Embryonic facial prominence (tissue), 1 donor: Measurements from ENCODE around the gene PHF12.
"Not testable (repeated sequence)": the region's sequence is repeated elsewhere in the genome, so short reads cannot be mapped to it uniquely, and the experiment has no call there.

Source experiments
- DNase-seq: peaks from one replicate; pipeline ENCODE4 v3.0.0-alpha.2; 2016; ENCODE audit errors: extremely low spot score

The PHF12 gene

DNA sequence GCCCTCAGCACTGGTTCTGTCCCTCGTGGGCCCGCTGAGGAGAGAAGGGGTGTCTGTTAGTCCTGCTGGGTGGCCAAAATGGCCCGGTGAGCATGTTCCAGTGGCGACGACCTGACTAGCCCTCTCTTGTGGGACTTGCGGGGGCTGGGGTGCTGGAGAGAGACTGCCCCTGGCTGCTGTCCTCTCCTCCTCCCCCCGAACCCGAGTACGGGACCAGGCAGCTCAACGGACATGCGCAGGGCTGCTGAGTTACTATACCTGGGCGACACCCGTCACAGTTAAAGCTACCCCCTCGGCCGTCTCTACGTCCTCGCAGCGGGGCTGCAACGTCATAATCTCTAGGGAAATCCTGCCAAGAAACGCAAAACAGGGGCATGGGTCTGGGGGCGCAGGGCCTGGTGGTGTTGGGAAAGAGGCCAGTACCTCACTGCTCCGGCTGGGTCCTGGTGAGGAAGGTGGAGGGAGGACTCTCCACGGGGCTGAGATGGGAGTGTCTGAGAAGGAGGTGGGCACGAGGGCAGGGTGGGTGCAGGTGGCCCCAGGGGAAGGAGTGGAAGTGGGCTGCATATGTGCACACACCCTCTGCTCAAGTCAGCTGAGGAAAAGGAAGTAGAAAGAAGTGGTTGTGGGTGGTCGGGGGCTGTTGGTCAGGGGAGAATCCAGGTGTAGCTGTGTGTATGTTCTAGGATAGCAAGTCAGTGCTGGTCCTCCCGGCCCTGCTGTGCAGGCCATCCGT is 67.2 kb downstream of the PHF12 start:
- DNase-seq: no peak

DNA sequence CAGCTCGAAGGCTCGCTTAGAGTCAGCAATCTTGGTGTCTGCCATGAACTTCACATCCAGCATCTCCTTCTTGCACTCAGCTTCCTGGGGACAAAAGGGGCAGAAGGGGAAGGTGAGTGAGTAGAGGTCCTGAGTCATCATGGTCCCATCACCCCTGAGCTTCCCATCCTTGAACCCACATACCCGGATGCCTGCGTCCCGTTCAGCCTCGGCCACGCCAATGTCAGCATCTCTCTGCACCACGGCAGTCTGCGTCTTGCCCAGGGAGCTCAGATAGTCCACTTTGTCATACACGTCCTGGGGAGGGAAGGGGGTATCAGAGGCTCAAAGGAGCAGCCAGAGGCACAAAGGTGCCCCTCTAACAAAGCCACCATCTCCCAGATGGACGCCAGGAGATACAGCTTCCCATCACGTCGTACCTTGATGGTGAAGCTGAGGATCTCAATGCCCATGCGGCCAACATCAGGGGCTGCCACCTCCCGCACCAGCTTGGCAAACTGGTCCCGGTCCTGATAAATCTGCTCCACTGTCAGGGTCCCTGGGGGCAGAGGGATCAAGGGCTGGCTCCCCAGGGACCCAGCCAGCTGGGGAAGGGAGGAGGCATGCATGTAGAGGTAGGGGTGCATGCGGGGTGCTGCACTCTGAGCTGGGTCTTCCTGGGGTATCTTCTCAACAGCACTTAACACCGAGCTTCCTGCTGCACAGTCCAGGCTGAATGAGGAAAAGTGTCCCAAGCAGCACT is 69.0 kb downstream of the PHF12 start:
- DNase-seq: no peak

DNA sequence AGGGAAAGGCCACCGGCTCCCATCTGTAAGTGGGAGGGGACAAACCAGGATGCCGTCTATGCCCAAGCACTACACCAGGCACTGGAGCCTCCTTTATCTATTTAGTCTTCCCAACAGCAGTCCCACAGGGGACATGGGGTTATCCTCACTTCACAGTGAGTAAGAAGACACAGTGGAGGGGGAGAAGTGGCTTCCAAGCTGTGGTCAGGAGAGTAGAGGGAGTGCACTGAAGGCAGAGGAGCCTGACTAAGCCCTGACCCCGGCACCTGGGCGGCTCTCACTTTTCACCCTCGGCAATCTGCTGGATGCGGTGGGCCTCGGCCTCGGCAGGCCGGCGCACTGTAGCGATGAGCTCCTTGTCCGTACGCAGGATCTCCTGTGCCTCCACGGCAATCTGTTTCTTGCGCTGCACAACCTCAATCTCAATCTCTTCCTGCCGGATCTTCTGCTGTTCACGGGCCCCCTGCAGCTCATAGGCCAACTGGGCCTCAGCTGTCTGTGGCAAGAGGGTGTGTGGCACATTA is 69.7 kb downstream of the PHF12 start:
- no peak for DNase-seq

DNA sequence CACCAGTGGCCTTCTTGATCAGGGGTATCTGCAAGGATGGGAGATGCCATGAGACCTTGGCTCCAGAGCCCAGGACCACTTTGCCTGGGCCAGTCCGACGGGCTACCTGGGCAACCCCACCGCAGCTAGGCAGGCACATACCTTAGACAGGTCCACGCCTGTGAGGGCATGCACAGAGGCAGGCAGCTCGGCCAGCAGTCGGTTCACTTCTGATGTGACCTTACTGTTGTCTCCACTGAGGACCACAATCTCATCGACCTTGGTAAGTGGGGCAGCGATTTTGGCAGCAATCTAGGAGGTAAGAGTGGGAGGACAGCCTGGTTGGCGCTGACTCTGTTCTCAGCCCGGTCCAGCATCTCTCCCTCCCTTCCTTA is 70.8 kb downstream of the PHF12 start:
- no peak for DNase-seq

DNA sequence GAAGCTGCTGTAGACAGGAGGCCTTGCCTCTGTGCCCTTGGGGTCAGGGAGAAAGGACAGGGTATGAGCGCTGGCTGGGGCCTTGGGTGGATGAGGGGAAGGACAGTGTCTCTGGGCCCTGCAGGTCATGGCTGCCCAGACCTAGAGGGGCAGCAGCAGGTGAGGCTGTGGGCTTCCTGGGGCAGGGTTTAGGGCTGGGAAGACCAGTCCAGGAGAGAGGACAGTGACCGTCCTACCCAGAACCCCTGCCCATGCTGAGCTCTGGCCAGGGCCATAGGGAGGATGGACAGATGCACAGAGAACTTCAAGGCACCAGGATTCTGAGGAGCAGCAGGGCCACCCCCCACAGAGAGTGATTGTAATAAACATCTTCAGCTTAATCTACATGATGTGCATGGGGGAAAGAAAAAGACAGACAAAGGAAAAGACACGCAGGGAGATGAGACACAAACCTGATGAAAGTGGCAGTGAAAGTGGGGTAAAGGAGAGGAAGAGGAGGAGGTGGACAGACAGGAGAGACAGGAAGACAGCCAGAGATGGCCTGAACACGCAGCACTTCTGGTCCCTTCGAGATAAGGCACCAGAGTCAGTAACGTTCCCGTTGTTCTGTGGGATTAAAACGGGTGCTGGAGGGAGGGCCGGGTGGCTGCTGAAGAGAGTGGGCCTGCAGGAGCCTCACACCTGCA is 71.3 kb downstream of the PHF12 start:
- DNase-seq: no peak

DNA sequence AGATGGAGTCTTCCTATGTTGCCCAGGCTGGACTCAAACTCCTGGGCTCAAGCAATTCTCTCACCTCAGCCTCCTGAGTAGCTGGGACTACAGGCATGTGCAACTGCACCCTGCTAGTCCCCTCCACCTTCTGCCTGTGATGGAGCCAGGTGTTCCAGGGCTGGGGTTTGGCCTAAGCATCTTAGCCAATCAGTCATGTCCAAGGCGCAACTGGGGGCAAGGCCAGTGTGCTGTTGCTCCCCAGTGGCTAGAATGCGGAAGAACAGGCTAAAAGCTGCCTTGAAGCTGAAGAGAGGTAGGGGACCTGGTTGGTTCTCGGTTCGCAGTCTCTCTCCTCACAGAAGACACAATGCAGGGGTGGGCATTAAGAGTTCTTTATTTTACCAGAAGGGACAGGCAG is 72.3 kb downstream of the PHF12 start:
- DNase-seq: no peak

DNA sequence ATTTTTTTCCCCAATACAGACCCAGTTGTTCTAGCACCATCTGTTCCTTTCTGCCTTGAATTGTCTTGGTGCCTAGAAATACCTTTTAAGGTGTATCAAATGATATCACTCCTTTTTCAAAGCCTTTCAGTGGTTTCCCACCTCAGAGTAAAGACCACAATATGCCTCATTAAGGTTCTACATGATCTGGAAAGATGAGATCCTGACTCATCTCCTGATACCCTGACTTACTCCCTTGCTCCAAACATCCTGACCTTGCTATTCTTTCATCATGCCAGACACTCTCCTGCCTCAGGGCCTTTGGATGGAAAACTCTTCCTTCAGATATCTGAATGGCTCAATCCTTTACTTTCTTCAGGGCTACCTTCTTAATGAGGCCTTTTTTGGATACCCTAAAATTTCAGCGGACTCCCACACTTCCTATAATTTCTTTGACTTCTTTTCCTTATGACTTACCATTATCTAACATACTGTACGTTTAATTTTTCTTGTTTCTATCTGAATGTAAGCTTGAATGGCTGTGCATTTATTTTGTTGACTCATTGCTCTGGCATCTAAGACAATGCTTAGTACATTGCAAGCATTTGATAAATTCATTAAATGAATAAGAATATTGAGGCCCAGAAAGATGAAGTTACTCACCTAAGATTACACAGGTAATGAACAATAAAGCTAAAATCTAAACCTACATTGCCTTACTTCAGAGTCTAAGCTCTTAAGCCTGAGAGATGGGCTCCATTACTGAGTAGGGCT is 73.0 kb downstream of the PHF12 start:
- DNase-seq: no peak

DNA sequence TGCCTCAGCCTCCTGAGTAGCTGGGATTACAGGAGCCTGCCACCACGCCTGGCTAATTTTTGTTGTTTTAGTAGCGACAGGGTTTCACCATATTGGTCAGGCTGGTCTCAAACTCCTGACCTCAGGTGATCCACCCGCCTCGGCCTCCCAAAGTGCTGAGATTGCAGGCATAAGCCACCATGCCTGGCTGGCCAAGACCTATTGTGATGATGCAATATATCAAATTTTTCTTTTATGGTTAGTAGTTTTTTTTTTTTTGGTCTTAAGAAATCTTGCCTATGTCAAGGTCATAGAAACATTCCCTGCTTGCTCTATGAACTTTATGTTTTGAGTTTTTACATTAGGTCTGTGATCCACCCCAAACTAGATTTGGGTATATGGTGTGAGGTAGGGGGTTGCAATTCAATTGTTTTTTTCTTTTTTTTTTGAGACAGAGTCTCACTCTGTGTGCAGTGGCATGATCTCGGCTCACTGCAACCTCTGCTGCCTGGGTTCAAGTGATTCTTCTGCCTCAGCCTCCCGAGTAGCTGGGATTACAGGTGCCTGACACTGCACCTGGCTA is 74.1 kb downstream of the PHF12 start:
- DNase-seq: not testable (repeated sequence)

DNA sequence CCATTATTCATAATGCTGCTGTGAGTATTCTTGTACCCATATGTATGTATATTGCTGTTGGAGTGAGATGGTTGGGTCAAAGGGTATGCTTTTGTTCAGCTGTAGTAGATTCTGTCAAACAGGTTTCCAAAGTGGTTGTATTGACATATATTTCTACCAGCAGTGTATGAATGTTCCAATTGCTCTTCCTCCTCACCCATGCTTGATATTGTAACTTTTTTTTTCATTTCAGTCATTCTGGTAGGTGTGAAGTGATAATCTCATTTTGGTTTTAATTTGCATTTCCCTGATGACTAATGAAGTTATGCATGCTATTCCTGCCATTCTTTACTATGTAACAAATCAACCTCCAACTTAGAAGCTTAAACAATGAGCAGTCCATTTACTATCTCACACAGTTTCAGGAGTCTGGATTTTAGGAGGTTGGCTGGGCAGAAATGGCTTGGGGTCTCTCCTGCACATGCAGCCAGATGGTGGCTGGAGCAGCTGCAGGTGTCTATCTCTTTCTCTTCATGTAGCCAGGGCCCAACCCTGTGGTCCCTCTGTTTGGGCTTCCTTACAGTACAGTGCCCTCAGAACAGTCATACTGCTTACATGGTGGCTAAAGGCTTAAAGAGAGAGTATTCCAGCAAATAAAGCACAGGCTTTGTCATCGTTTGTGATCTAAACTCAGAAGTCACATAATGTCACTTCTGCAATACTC is 75.3 kb downstream of the PHF12 start:
- DNase-seq: no peak

DNA sequence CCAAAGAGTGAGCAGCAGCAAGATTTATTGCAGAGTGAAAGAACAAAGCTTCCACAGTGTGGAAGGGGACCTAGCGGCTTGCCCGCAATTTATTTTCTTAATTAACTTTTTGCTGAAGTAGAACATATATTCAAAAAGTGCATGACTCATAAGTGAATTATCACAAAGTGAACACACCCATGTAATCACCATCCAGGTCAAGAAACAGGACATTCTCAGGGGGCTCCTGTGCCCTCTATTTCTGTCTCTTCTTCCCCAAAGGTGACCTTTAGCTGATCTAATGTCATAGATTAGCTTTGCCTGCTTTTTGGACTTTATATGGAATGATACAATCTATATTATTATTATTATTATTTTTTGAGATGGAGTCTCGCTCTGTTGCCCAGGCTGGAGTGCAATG is 76.6 kb downstream of the PHF12 start:
- DNase-seq: no peak

DNA sequence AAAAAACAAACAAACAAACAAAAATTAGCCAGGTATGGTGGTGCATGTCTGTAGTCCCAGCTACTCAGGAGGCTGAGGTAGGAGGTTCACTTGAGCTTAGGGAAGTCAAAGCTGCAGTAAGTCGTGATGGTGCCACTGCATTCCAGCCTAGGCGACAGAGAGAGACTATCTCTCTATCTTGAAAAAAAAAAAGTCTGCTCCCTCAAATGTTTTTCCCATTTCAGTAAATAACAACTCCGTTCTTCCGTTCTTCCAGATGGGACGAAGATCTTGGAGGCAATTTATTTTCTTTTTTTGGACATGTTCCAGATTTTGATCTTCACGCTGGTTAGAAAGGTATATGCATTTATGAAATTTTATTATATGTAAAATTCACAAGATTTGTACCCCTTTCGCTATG is 77.5 kb downstream of the PHF12 start:
- DNase-seq: no peak

DNA sequence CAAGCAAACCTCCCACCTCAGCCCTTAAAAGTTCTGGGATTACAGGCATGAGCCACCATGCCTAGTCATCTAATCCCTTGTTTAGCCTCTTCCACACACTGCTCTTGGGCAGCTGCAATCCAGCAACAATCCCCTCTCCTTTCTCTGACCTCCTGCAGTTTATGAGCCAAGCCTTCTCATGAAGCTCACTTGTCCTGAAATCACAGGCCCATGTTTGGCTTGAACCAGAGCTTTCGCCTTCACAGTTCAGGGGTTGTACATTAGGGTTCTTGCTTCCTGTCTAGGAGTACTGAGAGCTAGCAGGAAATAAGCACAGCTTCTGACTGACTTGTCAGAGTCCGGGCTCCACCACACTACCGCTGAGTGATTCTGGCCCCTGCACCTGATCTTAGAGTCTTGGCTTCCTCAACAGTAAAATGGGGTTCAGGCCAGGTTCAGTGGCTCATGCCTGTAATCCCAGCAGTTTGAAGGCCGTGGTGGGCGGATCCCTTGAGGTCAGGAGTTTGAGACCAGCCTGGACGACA is 80.2 kb downstream of the PHF12 start:
- DNase-seq: no peak

DNA sequence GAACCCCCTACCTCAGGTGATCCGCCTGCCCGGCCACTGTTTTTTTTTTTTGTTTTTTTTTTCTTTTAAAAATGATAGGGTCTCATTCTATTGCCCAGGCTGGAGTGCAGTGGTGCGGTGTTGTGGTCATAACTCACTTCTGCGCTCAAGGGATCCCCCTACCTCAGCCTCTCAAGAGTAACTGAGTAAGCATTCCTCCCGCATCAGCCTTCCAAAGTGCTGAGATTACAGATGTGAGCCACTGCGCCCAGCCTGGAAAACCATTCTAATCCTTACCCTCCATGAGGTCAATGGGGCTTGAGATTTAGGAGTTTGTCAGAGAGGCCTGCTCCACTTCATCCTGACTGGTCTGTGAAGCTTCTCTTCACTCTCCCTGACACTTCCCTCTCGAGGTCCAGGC is 84.0 kb downstream of the PHF12 start:
- DNase-seq: no peak

DNA sequence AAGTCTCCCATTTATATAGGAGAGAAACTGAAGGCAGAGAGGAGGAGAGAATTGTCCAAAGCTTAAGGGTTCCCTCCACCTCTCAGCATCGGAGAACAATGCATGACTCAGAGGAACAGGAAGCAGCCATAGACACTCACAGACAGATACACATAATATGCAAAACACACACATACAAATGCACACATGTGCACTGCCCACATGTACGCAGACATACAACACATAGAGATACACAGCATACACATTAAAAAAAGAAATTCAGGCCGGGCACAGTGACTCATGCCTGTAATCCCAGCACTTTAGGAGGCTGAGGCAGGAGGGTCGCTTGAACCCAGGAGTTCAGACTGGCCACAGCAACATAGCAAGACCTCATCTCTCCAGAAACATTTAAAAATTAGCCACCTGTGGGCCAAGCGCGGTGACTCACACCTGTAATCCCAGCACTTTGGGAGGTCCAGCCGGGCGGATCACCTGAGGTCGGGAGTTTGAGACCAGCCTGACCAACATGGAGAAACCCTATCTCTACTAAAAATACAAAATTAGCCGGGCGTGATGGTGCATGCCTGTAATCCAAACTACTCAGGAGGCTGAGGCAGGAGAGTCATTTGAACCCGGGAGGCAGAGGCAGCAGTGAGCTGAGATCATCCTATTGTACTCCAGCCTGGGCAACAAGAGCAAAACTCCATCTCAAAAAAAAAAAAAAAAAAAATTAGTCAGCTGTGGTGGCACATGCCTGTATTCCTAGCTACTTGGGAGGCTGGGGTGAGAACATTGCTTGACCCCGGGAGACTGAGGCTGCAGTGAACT is 85.2 kb downstream of the PHF12 start:
- no peak for DNase-seq

DNA sequence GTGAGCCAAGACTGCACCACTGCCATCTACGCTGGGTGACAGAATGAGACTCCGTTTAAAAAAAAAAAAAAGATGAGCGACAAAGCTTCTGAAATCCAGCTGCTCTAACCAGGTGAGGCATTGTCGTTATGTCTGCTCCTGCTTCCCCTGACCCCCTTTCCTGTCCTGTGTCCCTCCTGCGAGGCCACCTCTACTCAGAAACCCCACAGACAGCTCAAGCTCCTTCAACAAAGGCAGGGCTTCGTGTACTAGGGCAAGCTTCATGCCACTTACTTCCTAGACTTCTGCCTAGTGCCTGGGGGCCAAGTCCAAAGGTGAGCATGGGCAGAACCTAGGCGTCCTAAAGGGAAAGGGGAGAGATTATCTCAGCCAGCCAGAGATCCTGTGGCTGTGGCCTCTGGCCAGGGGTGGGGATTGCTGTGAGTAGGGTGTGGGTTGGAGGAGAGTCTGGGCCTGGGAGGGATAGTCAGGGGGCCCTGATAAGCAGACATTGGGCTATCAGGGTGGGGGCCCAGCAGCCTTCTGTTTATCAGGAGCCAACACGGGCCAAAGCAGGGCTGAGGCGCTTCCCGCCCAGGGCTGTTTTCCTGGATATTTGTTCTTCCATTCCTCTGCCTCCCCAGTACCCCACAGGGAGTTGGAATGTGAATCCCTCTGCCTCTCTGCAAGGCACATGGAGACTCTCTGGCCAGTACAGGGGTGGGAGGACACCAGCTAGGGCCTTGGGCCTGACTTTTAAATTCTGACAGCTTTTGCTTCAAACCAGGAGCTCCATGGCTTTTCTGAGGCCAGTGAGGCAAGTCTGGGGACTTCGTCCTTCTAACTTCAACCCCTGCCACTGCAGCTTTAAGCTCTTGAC is 86.1 kb downstream of the PHF12 start:
- DNase-seq: no peak

DNA sequence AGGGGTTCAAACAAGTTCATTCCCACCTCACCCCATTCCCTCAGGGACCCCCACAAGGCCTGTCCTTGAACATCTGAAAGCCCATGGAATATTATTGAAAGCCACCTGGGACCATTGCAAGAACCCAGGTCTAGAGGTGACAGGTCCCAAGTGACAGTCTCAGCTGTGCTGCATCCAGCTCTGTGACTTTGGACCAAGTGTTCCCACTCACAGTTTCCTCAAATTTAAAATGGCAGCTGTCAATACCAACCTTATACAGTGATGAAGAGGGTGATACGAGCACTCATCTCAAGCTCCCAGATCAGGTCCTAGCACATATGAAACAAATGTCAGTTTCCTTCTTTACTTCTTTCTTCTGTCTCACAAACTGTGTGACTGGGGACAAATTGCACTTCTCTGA is 87.4 kb downstream of the PHF12 start:
- DNase-seq: no peak

DNA sequence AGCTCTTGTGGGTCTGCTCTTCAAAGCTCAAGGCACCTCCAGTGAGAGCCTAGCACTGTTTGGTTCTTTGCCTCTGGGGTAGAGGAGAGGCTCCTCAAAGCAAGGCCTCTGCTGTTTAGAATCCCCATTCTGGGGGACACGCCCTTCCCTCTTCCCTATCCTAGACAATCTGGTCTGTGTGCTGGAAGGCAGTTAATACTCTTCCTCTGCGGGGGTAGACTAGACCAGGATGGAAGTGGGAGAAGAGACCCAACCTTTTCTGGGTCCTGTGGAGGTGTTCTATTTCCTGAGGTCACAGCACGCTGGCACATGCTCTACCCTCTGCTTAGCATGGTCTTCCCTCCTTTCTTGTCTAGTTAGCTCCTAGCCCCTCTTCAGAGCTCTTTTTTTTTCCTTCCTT is 88.8 kb downstream of the PHF12 start:
- DNase-seq: no peak

DNA sequence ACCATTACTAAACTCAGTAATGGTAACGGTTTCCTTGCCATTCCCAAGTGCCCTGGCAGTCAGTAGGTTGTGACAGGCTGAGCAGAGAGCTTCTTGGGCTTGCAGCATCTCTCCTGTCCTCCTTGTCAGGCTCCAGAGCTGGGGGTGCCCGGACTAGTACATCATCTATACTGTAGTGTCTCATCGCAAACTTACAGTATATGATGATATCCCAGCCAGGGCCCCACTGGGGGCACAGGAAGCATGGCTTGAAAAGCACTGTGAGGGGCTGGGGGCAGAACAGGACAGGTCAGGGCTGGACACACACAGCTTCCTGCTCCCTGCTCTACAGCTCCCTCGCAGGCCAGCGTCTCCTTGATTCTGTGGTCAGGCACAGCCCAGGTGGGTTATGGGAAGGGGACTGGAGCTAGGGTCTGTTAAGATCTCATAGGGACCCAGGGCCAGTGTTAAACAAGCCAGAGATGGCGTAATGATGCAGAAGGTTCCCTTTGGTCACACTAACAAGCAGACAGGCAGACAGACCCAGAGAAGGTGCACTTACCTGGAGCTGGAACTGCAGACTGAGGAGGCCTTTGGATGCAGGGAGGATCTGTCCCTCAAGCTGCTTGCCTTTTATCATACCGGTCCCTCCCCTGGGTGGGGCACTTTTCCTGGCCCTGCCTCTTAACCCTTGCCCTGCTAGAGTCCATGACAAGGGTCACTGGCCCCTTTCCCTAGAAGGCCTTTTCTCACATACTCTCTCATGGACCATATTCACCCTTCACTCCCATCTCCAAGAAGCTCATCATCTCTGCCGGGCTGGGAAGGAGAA is 89.7 kb downstream of the PHF12 start:
- no peak for DNase-seq
